CD8-positive, alpha-beta memory T cell (primary cell): ENCODE data around the gene TNIP1. TPM values are rescaled to one million over a fixed set of nuclear protein-coding genes. Genes with fewer than 3 reads are reported as not detected.

Experiments
- CTCF ChIA-PET: fragments of 350-600 bp; sonication (Branson Sonifier 250); formaldehyde crosslinking; loops from one replicate; lab custom pipeline; 2021; ENCODE audit warnings: antibody characterized with exemption; lab: Charles Lee
- POLR2A ChIA-PET: fragments of 350-600 bp; sonication (Branson Sonifier 250); formaldehyde crosslinking; loops from one replicate; lab custom pipeline; 2021; ENCODE audit warnings: antibody characterized with exemption; lab: Charles Lee
- DNase-seq, 5 donors: peaks; one replicate each; pipeline versions ENCODE4 v3.0.0 to v3.0.0-alpha.2; 2020 to 2022; ENCODE audit warnings: mixed read lengths in 1 of 5
- H3K27ac ChIP-seq: one replicate; pipeline ENCODE4 v1.7.0; 2013; ENCODE audit warnings: low read depth, mild to moderate bottlenecking, low read length, moderate library complexity
- H3K27me3 ChIP-seq: 2 replicates; pipeline ENCODE4 v1.7.0; 2013; ENCODE audit warnings: low read length, mild to moderate bottlenecking; ENCODE audit not compliant: insufficient read depth, poor library complexity, severe bottlenecking
- H3K36me3 ChIP-seq: 2 replicates; pipeline ENCODE4 v1.7.0; 2013; ENCODE audit warnings: mild to moderate bottlenecking, low read length, moderate library complexity; ENCODE audit not compliant: insufficient read depth
- H3K4me1 ChIP-seq: 2 replicates; pipeline ENCODE4 v1.7.0; 2013; ENCODE audit warnings: mild to moderate bottlenecking, low read length, moderate library complexity; ENCODE audit not compliant: insufficient read depth
- H3K4me3 ChIP-seq: 2 replicates; pipeline ENCODE4 v1.7.0; 2013; ENCODE audit warnings: mild to moderate bottlenecking, low read length
- H3K9me3 ChIP-seq: 2 replicates; pipeline ENCODE4 v1.7.0; 2013; ENCODE audit warnings: mild to moderate bottlenecking, low read length
- H3K27ac Mint-ChIP-seq, 8 donors: one replicate each; pipeline ENCODE4 v1.8.0; 2020 to 2021; ENCODE audit warnings: mixed read lengths in 8 of 8, mild to moderate bottlenecking in 6 of 8, inconsistent platforms in 3 of 8, moderate library complexity in 3 of 8
- H3K27me3 Mint-ChIP-seq, 2 donors: one replicate each; pipeline ENCODE4 v1.8.0; 2020 to 2021; ENCODE audit warnings: mixed read lengths in 2 of 2, mild to moderate bottlenecking in 1 of 2, moderate library complexity in 1 of 2
- H3K36me3 Mint-ChIP-seq, 3 donors: one replicate each; pipeline ENCODE4 v1.8.0; 2020 to 2021; ENCODE audit warnings: mixed read lengths in 3 of 3, inconsistent platforms in 1 of 3, mild to moderate bottlenecking in 1 of 3
- H3K4me1 Mint-ChIP-seq, 3 donors: one replicate each; pipeline ENCODE4 v1.8.0; 2020 to 2021; ENCODE audit warnings: mixed read lengths in 3 of 3, inconsistent platforms in 1 of 3, mild to moderate bottlenecking in 1 of 3
- H3K4me3 Mint-ChIP-seq, 7 donors: one replicate each; pipeline ENCODE4 v1.8.0; 2020 to 2021; ENCODE audit warnings: mixed read lengths in 7 of 7, mild to moderate bottlenecking in 6 of 7, moderate library complexity in 4 of 7, inconsistent platforms in 2 of 7
- H3K9me3 Mint-ChIP-seq, 5 donors: one replicate each; pipeline ENCODE4 v1.8.0; 2020 to 2022; ENCODE audit warnings: mixed read lengths in 5 of 5, mild to moderate bottlenecking in 3 of 5, moderate library complexity in 2 of 5, inconsistent platforms in 1 of 5
- polyA plus RNA-seq: library from polyadenylated mRNA; unstranded; fragments of 300-500 nt; fragmentation: Illumina TruSeq; gene quantifications from one replicate; pipeline ENCODE4 v1.2.3, GENCODE V29; 2021
- total RNA-seq, 2 experiments: library from RNA; stranded (reverse); gene quantifications; one replicate each; pipeline ENCODE4 v1.2.3, GENCODE V29; 2021

The TNIP1 gene
- total and polyA plus RNA-seq, 3 experiments from 2014 or later: 62.4 to 213 (median 212) TPM

- Mint-ChIP-seq H3K27ac (peak overlapping the region; percentile 81 to 98 (median 92)), H3K36me3 (peaks cover 0 to 31% (median 5%) of the 10 kb centered on the region in 3 donors), H3K27me3 (peaks cover 0 to 4% of the 10 kb centered on the region in 2 donors), H3K4me3 (peak overlapping the region in 3 of 7 donors; percentile 15 to 31 (median 26)), H3K4me1 (peaks cover 69 to 89% (median 84%) of the 10 kb centered on the region in 3 donors), H3K9me3 (no peaks in the 10 kb centered on the region)
- no peaks in the 10 kb centered on the region for H3K9me3 ChIP-seq
- no peak overlapping the region for H3K4me3 ChIP-seq
- H3K27me3 ChIP-seq: no peaks in the 10 kb centered on the region
- H3K36me3 ChIP-seq: peaks cover 14% of the 10 kb centered on the region
- peak overlapping the region; percentile 8 for H3K27ac ChIP-seq
- DNase-seq: peak in 1 of 5 donors; percentile 22
- CTCF ChIA-PET: interaction anchor here (0.9 to 7.2 kb wide), 4 partner anchors 17 to 46 kb away, joined by 3 to 55 read pairs (median 4); no protein-coding TSS in a partner anchor
- POLR2A ChIA-PET: no interaction called here
- H3K4me1 ChIP-seq: peaks cover 64% of the 10 kb centered on the region
Observed at GRCh38 chr5:151097061-151097460, 16.2 kb upstream of the TNIP1 start.

DNA sequence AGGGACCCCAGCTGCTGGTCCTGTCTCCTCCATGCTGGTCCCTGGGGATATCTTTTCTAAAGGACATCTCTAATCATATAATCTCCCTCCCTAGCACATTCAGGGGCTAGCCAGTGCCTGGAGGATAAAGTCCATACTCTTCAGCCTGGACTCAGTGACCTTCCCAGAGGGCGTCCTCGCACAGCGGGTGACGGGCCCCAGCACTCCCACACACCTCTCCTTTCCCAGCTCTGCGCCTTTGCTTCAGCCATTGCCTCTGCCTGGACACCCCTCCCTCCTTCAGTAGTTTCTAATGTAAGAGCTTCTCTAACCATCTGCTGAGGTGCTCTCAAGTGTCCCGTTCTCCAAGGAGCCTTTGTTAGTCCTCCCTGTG is 15.2 kb upstream of the TNIP1 start:
- H3K36me3 Mint-ChIP-seq: peaks cover 0 to 21% (median 2%) of the 10 kb centered on the region in 3 donors
- peaks cover 0 to 2% of the 10 kb centered on the region in 2 donors for H3K27me3 Mint-ChIP-seq
- H3K27me3 ChIP-seq: no peaks in the 10 kb centered on the region
- peak overlapping the region; percentile 81 to 98 (median 94) for H3K27ac Mint-ChIP-seq
- CTCF ChIA-PET: interaction anchor here (1.2 to 7.2 kb wide), 2 partner anchors 18 to 45 kb away, joined by 3 to 55 read pairs; no protein-coding TSS in a partner anchor
- DNase-seq: peak in 1 of 5 donors; percentile 26
- H3K27ac ChIP-seq: no peak overlapping the region
- peaks cover 6% of the 10 kb centered on the region for H3K36me3 ChIP-seq
- peaks cover 73 to 92% (median 90%) of the 10 kb centered on the region in 3 donors for H3K4me1 Mint-ChIP-seq
- POLR2A ChIA-PET: no interaction called here
- no peaks in the 10 kb centered on the region for H3K9me3 Mint-ChIP-seq
- peaks cover 58% of the 10 kb centered on the region for H3K4me1 ChIP-seq
- H3K9me3 ChIP-seq: no peaks in the 10 kb centered on the region
- H3K4me3 ChIP-seq: no peak overlapping the region
- H3K4me3 Mint-ChIP-seq: peak overlapping the region in 4 of 7 donors; percentile 49 to 65 (median 58)

GRCh38 chr5:151095341-151096000 is 14.6 kb upstream of the TNIP1 start:
- POLR2A ChIA-PET: no interaction called here
- Histone ChIP-seq H3K4me1 (peaks cover 58% of the 10 kb centered on the region), H3K4me3 (no peak overlapping the region), H3K27me3 (no peaks in the 10 kb centered on the region), H3K27ac (peak overlapping the region; percentile 20), H3K9me3 (no peaks in the 10 kb centered on the region), H3K36me3 (peaks cover 5% of the 10 kb centered on the region)
- peaks cover 0 to 16% (median 0%) of the 10 kb centered on the region in 3 donors for H3K36me3 Mint-ChIP-seq
- peak in 1 of 5 donors; percentile 46 for DNase-seq
- peaks cover 0 to 2% of the 10 kb centered on the region in 2 donors for H3K27me3 Mint-ChIP-seq
- CTCF ChIA-PET: interaction anchor here (0.8 kb wide), 1 partner anchor 44 kb away, joined by 3 read pairs; no protein-coding TSS in a partner anchor
- H3K4me1 Mint-ChIP-seq: peaks cover 73 to 87% (median 85%) of the 10 kb centered on the region in 3 donors
- peak overlapping the region; percentile 81 to 98 (median 95) for H3K27ac Mint-ChIP-seq
- H3K9me3 Mint-ChIP-seq: no peaks in the 10 kb centered on the region
- peak overlapping the region in 6 of 7 donors; percentile 15 to 74 (median 58) for H3K4me3 Mint-ChIP-seq

DNA sequence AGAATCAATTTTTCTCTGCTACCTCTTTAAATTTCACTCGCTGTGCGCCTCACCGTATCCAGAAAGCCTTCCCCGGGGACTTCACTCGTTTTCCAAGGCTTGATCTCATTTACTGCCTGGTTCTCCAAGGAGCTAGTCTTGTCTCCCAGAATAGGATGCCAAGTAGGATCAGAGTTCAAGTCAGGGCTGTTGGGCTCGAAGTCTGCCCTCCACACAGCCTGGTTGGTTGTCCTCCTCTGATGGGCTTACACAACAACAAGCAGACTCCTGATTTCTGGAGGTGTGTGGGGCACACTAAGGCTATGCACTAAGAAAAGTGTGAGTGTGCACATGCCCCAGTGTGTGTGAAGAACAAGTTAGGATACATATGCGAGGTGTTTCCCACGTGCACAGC is 14.0 kb upstream of the TNIP1 start:
- POLR2A ChIA-PET: no interaction called here
- peaks cover 70 to 81% (median 80%) of the 10 kb centered on the region in 3 donors for H3K4me1 Mint-ChIP-seq
- no peaks in the 10 kb centered on the region for H3K36me3 ChIP-seq
- peaks cover 58% of the 10 kb centered on the region for H3K4me1 ChIP-seq
- no peaks in the 10 kb centered on the region for H3K9me3 ChIP-seq
- H3K27ac Mint-ChIP-seq: peak overlapping the region; percentile 84 to 98 (median 94)
- peaks cover 0 to 2% of the 10 kb centered on the region in 2 donors for H3K27me3 Mint-ChIP-seq
- no peak overlapping the region for H3K4me3 ChIP-seq
- no peaks in the 10 kb centered on the region for H3K9me3 Mint-ChIP-seq
- H3K36me3 Mint-ChIP-seq: peaks cover 0 to 10% (median 0%) of the 10 kb centered on the region in 3 donors
- peak in 1 of 5 donors; percentile 31 for DNase-seq
- peak overlapping the region; percentile 37 to 87 (median 74) for H3K4me3 Mint-ChIP-seq
- no peak overlapping the region for H3K27ac ChIP-seq
- CTCF ChIA-PET: interaction anchor here (0.6 to 0.8 kb wide), 2 partner anchors 43 to 643 kb away, joined by 3 read pairs; no protein-coding TSS in a partner anchor
- H3K27me3 ChIP-seq: no peaks in the 10 kb centered on the region

GRCh38 chr5:151094030-151094851 is 13.4 kb upstream of the TNIP1 start:
- Mint-ChIP-seq H3K27me3 (peaks cover 0 to 2% of the 10 kb centered on the region in 2 donors), H3K4me1 (peaks cover 64 to 75% (median 75%) of the 10 kb centered on the region in 3 donors), H3K27ac (peak overlapping the region; percentile 84 to 98 (median 94)), H3K36me3 (peaks cover 0 to 5% (median 0%) of the 10 kb centered on the region in 3 donors), H3K9me3 (no peaks in the 10 kb centered on the region), H3K4me3 (peak overlapping the region; percentile 26 to 87 (median 74))
- peaks cover 56% of the 10 kb centered on the region for H3K4me1 ChIP-seq
- CTCF ChIA-PET: interaction anchor here (0.6 to 2.5 kb wide), 5 partner anchors 21 to 643 kb away, joined by 3 to 9 read pairs (median 4); no protein-coding TSS in a partner anchor
- POLR2A ChIA-PET: interaction anchor here (1.3 kb wide), 1 partner anchor 13 kb away, joined by 5 read pairs; no protein-coding TSS in a partner anchor
- H3K9me3 ChIP-seq: no peaks in the 10 kb centered on the region
- DNase-seq: peak in 4 of 5 donors; percentile 37 to 69 (median 52)
- peak overlapping the region; percentile 45 for H3K27ac ChIP-seq
- no peaks in the 10 kb centered on the region for H3K27me3 ChIP-seq
- H3K4me3 ChIP-seq: peak overlapping the region; percentile 22
- H3K36me3 ChIP-seq: no peaks in the 10 kb centered on the region

DNA sequence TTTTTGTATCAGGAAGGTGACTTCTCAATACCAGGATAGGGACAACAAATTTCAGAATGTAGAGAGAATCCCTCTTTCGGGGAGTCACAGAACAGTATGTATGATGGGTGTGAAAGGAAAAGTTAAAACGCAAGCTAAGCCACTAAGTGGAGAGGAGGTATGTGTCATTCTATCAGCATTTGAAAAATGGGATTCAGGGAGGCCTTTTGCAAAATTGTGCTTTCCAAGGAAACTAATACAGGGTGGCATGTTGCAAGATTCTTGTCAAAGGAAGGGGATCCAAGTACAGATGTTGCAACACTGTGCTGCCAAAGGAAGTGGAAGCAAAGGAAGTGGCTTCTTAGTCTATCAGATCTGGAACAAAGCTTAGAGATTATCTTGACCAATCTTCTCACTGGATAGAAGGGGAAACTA is 12.6 kb upstream of the TNIP1 start:
- H3K36me3 Mint-ChIP-seq: peaks cover 0 to 5% (median 0%) of the 10 kb centered on the region in 3 donors
- no peaks in the 10 kb centered on the region for H3K27me3 ChIP-seq
- ChIA-PET CTCF (interaction anchor here (0.7 to 2.5 kb wide), 4 partner anchors 10 to 42 kb away, joined by 4 to 9 read pairs (median 4); no protein-coding TSS in a partner anchor), POLR2A (interaction anchor here (0.6 to 1.3 kb wide), 4 partner anchors 12 to 670 kb away, joined by 3 to 5 read pairs (median 3); no protein-coding TSS in a partner anchor)
- H3K27ac Mint-ChIP-seq: peak overlapping the region; percentile 84 to 98 (median 94)
- peak overlapping the region; percentile 26 to 87 (median 74) for H3K4me3 Mint-ChIP-seq
- H3K27me3 Mint-ChIP-seq: peaks cover 0 to 2% of the 10 kb centered on the region in 2 donors
- H3K4me1 Mint-ChIP-seq: peaks cover 56 to 68% (median 67%) of the 10 kb centered on the region in 3 donors
- H3K9me3 Mint-ChIP-seq: no peaks in the 10 kb centered on the region
- peak in 1 of 5 donors; percentile 15 for DNase-seq
- no peak overlapping the region for H3K4me3 ChIP-seq
- peaks cover 49% of the 10 kb centered on the region for H3K4me1 ChIP-seq
- no peaks in the 10 kb centered on the region for H3K9me3 ChIP-seq
- H3K27ac ChIP-seq: peak overlapping the region; percentile 33
- no peaks in the 10 kb centered on the region for H3K36me3 ChIP-seq

GRCh38 chr5:151092762-151093161 is 11.9 kb upstream of the TNIP1 start:
- Histone ChIP-seq H3K27ac (no peak overlapping the region), H3K4me3 (no peak overlapping the region), H3K27me3 (no peaks in the 10 kb centered on the region), H3K4me1 (peaks cover 42% of the 10 kb centered on the region), H3K9me3 (no peaks in the 10 kb centered on the region), H3K36me3 (no peaks in the 10 kb centered on the region)
- H3K27ac Mint-ChIP-seq: peak overlapping the region in 6 of 8 donors; percentile 6 to 98 (median 76)
- CTCF ChIA-PET: interaction anchor here (1.0 to 2.5 kb wide), 3 partner anchors 23 to 41 kb away, joined by 4 to 9 read pairs (median 4); no protein-coding TSS in a partner anchor
- peaks cover 0 to 5% (median 0%) of the 10 kb centered on the region in 3 donors for H3K36me3 Mint-ChIP-seq
- no peaks in the 10 kb centered on the region for H3K9me3 Mint-ChIP-seq
- DNase-seq: no peak
- H3K4me1 Mint-ChIP-seq: peaks cover 49 to 61% (median 60%) of the 10 kb centered on the region in 3 donors
- POLR2A ChIA-PET: interaction anchor here (0.6 to 1.3 kb wide), 2 partner anchors 11 to 30 kb away, joined by 3 to 5 read pairs; no protein-coding TSS in a partner anchor
- H3K27me3 Mint-ChIP-seq: peaks cover 0 to 2% of the 10 kb centered on the region in 2 donors
- no peak overlapping the region for H3K4me3 Mint-ChIP-seq
